ENCODE results near the gene PPP6R3. TPM values are rescaled to one million over a fixed set of nuclear protein-coding genes. Genes with fewer than 3 reads are reported as not detected.

Gene PPP6R3
- total RNA-seq, 1 donor from 2014 or later: 140 TPM

GRCh38 chr11:68545796-68546195 lies 85.2 kb downstream of the PPP6R3 start:
- FAIRE-seq: no peak
- no peak for DNase-seq (ENCODE audit: low spot score in 2 of 2)

- no peak for FAIRE-seq
Measured at GRCh38 chr11:68546555-68546954, 86.0 kb downstream of the PPP6R3 start.

GRCh38 chr11:68549789-68550484 lies 89.4 kb downstream of the PPP6R3 start:
- FAIRE-seq (no peak), DNase-seq (ENCODE audit: low spot score in 2 of 2) (no peak)

More at GRCh38 chr11:68546555-68546954, 86.0 kb downstream of the PPP6R3 start:
- DNase-seq (ENCODE audit: low spot score in 2 of 2): no peak

GRCh38 chr11:68550485-68550817 lies 89.9 kb downstream of the PPP6R3 start:
- no peak for FAIRE-seq

GRCh38 chr11:68551223-68551622 lies 90.7 kb downstream of the PPP6R3 start:
- FAIRE-seq (no peak), DNase-seq (ENCODE audit: low spot score in 2 of 2) (no peak)

More at GRCh38 chr11:68550485-68550817, 89.9 kb downstream of the PPP6R3 start:
- DNase-seq (ENCODE audit: low spot score in 2 of 2): no peak

- FAIRE-seq: no peak
- DNase-seq (ENCODE audit: low spot score in 2 of 2): no peak
Measured at GRCh38 chr11:68551777-68552176, 91.2 kb downstream of the PPP6R3 start.

GRCh38 chr11:68552542-68552941 lies 92.0 kb downstream of the PPP6R3 start:
- FAIRE-seq: no peak
- DNase-seq (ENCODE audit: low spot score in 2 of 2): no peak

- no peak for FAIRE-seq
- no peak for DNase-seq (ENCODE audit: low spot score in 2 of 2)
Measured at GRCh38 chr11:68560216-68560615, 99.7 kb downstream of the PPP6R3 start.

GRCh38 chr11:68563454-68563853 lies 102.9 kb downstream of the PPP6R3 start:
- no peak for FAIRE-seq

GRCh38 chr11:68564261-68564660 lies 103.7 kb downstream of the PPP6R3 start:
- FAIRE-seq (no peak), DNase-seq (ENCODE audit: low spot score in 2 of 2) (no peak)

More at GRCh38 chr11:68563454-68563853, 102.9 kb downstream of the PPP6R3 start:
- DNase-seq (ENCODE audit: low spot score in 2 of 2): no peak

GRCh38 chr11:68565768-68566167 lies 105.2 kb downstream of the PPP6R3 start:
- no peak for FAIRE-seq
- DNase-seq (ENCODE audit: low spot score in 2 of 2): no peak

- FAIRE-seq (no peak), DNase-seq (ENCODE audit: low spot score in 2 of 2) (no peak)
Measured at GRCh38 chr11:68567553-68567952, 107.0 kb downstream of the PPP6R3 start.

GRCh38 chr11:68569357-68569756 lies 108.8 kb downstream of the PPP6R3 start:
- DNase-seq (ENCODE audit: low spot score in 2 of 2) (no peak), FAIRE-seq (no peak)

- no peak for DNase-seq (ENCODE audit: low spot score in 2 of 2)
- no peak for FAIRE-seq
Measured at GRCh38 chr11:68570691-68571090, 110.1 kb downstream of the PPP6R3 start.

- DNase-seq (ENCODE audit: low spot score in 2 of 2) (no peak), FAIRE-seq (no peak)
Measured at GRCh38 chr11:68574308-68574707, 113.8 kb downstream of the PPP6R3 start.

GRCh38 chr11:68575025-68575665 lies 114.6 kb downstream of the PPP6R3 start:
- FAIRE-seq: no peak
- DNase-seq (ENCODE audit: low spot score in 2 of 2): no peak

- FAIRE-seq (no peak), DNase-seq (ENCODE audit: low spot score in 2 of 2) (no peak)
Measured at GRCh38 chr11:68579455-68579854, 118.9 kb downstream of the PPP6R3 start.

GRCh38 chr11:68581439-68581838 lies 120.9 kb downstream of the PPP6R3 start:
- FAIRE-seq: no peak
- DNase-seq (ENCODE audit: low spot score in 2 of 2): no peak

GRCh38 chr11:68581901-68582300 lies 121.3 kb downstream of the PPP6R3 start:
- no peak for FAIRE-seq
- no peak for DNase-seq (ENCODE audit: low spot score in 2 of 2)

- no peak for FAIRE-seq
- no peak for DNase-seq (ENCODE audit: low spot score in 2 of 2)
Measured at GRCh38 chr11:68582416-68583040, 122.0 kb downstream of the PPP6R3 start.

GRCh38 chr11:68583041-68583446 lies 122.5 kb downstream of the PPP6R3 start:
- FAIRE-seq: no peak

GRCh38 chr11:68584097-68584496 lies 123.5 kb downstream of the PPP6R3 start:
- DNase-seq (ENCODE audit: low spot score in 2 of 2) (no peak), FAIRE-seq (no peak)

More at GRCh38 chr11:68583041-68583446, 122.5 kb downstream of the PPP6R3 start:
- DNase-seq (ENCODE audit: low spot score in 2 of 2): no peak

Measured in frontal cortex (tissue), 4 donors.